HEK293 (cell line): ENCODE measurements around the gene DEF6.

Experiments
- GLI4 ChIP-seq: fragments of 450-650 bp; formaldehyde crosslinking; IDR thresholded peaks from 2 replicates; pipeline ENCODE4 v1.5.1; 2016; ENCODE audit warnings: missing biosample characterization, missing genetic modification characterization
- KLF10 ChIP-seq: fragments of 450-650 bp; IDR thresholded peaks from 2 replicates; pipeline ENCODE4 v1.5.1; 2018; ENCODE audit warnings: missing biosample characterization, mild to moderate bottlenecking, missing genetic modification characterization
- KLF7 ChIP-seq: fragments of 450-650 bp; formaldehyde crosslinking; IDR thresholded peaks from 2 replicates; pipeline ENCODE4 v1.5.1; 2016; ENCODE audit warnings: missing biosample characterization, missing genetic modification characterization, borderline replicate concordance
- OVOL3 ChIP-seq: fragments of 450-650 bp; formaldehyde crosslinking; IDR thresholded peaks from 2 replicates; pipeline ENCODE4 v1.5.1; 2016; ENCODE audit warnings: missing biosample characterization, missing genetic modification characterization
- REPIN1 ChIP-seq: fragments of 450-650 bp; formaldehyde crosslinking; IDR thresholded peaks from 2 replicates; pipeline ENCODE4 v1.5.1; 2017; ENCODE audit warnings: missing biosample characterization, missing genetic modification characterization, low read depth
- SCRT2 ChIP-seq: fragments of 450-650 bp; formaldehyde crosslinking; IDR thresholded peaks from 2 replicates; pipeline ENCODE4 v1.5.1; 2016; ENCODE audit warnings: missing biosample characterization, missing genetic modification characterization
- SETDB1 ChIP-seq: IDR thresholded peaks from one replicate; pipeline ENCODE4 v1.6.1; 2017; ENCODE audit warnings: mild to moderate bottlenecking, low read length, moderate library complexity, mixed read lengths; ENCODE audit not compliant: insufficient read length
- TCF7L2 ChIP-seq: IDR thresholded peaks from 2 replicates; pipeline ENCODE4 v1.6.1; 2011; ENCODE audit warnings: low read depth, mild to moderate bottlenecking, inconsistent platforms, low read length, moderate library complexity, borderline replicate concordance
- ZBTB7A ChIP-seq: fragments of 450-650 bp; formaldehyde crosslinking; IDR thresholded peaks from 2 replicates; pipeline ENCODE4 v1.5.1; 2016; ENCODE audit warnings: low read depth, missing biosample characterization, missing genetic modification characterization
- ZEB2 ChIP-seq: fragments of 450-650 bp; formaldehyde crosslinking; IDR thresholded peaks from 2 replicates; pipeline ENCODE4 v1.5.1; 2016; ENCODE audit warnings: missing biosample characterization, missing genetic modification characterization
- ZFP3 ChIP-seq: fragments of 450-650 bp; formaldehyde crosslinking; IDR thresholded peaks from 2 replicates; pipeline ENCODE4 v1.5.1; 2016; ENCODE audit warnings: low read depth, missing biosample characterization, missing genetic modification characterization
- ZFP37 ChIP-seq: fragments of 450-650 bp; formaldehyde crosslinking; IDR thresholded peaks from 2 replicates; pipeline ENCODE4 v1.5.1; 2016; ENCODE audit warnings: missing biosample characterization, missing genetic modification characterization
- ZFP41 ChIP-seq: fragments of 450-650 bp; formaldehyde crosslinking; IDR thresholded peaks from 2 replicates; pipeline ENCODE4 v1.5.1; 2016; ENCODE audit warnings: missing biosample characterization, missing genetic modification characterization, borderline replicate concordance
- ZNF146 ChIP-seq: fragments of 450-650 bp; formaldehyde crosslinking; IDR thresholded peaks from 2 replicates; pipeline ENCODE4 v1.5.1; 2016; ENCODE audit warnings: missing biosample characterization, missing genetic modification characterization
- ZNF19 ChIP-seq: fragments of 450-650 bp; formaldehyde crosslinking; IDR thresholded peaks from 2 replicates; pipeline ENCODE4; 2016; ENCODE audit warnings: missing biosample characterization, missing genetic modification characterization, low read depth
- ZNF202 ChIP-seq: fragments of 450-650 bp; formaldehyde crosslinking; IDR thresholded peaks from 2 replicates; pipeline ENCODE4 v1.5.1; 2016; ENCODE audit warnings: missing biosample characterization, missing genetic modification characterization, borderline replicate concordance
- ZNF214 ChIP-seq: fragments of 450-650 bp; formaldehyde crosslinking; IDR thresholded peaks from 2 replicates; pipeline ENCODE4 v1.5.1; 2017; ENCODE audit warnings: missing biosample characterization, mild to moderate bottlenecking, missing genetic modification characterization, borderline replicate concordance
- ZNF239 ChIP-seq: fragments of 450-650 bp; formaldehyde crosslinking; IDR thresholded peaks from 2 replicates; pipeline ENCODE4 v1.5.1; 2016; ENCODE audit warnings: missing biosample characterization, missing genetic modification characterization
- ZNF558 ChIP-seq: fragments of 450-650 bp; formaldehyde crosslinking; IDR thresholded peaks from 2 replicates; pipeline ENCODE4 v1.5.1; 2016; ENCODE audit warnings: missing biosample characterization, missing genetic modification characterization
- ZNF571 ChIP-seq: fragments of 450-650 bp; formaldehyde crosslinking; IDR thresholded peaks from 2 replicates; pipeline ENCODE4 v1.5.0; 2017; ENCODE audit warnings: missing biosample characterization, missing genetic modification characterization
- ZNF585B ChIP-seq: fragments of 450-650 bp; formaldehyde crosslinking; IDR thresholded peaks from 2 replicates; pipeline ENCODE4 v1.5.1; 2016; ENCODE audit warnings: missing biosample characterization, missing genetic modification characterization
- ZNF626 ChIP-seq: fragments of 450-650 bp; sonication (Bioruptor Pico); formaldehyde crosslinking; IDR thresholded peaks from 2 replicates; pipeline ENCODE4 v1.5.1; 2018; ENCODE audit warnings: missing biosample characterization, missing genetic modification characterization, inconsistent platforms
- ZNF664 ChIP-seq: fragments of 450-650 bp; formaldehyde crosslinking; IDR thresholded peaks from 2 replicates; pipeline ENCODE4 v1.5.1; 2016; ENCODE audit warnings: missing biosample characterization, missing genetic modification characterization
- ZNF670 ChIP-seq: fragments of 450-650 bp; formaldehyde crosslinking; IDR thresholded peaks from 2 replicates; pipeline ENCODE4 v1.5.1; 2016; ENCODE audit warnings: missing biosample characterization, missing genetic modification characterization, low read depth
- ZNF791 ChIP-seq: fragments of 450-650 bp; formaldehyde crosslinking; IDR thresholded peaks from 2 replicates; pipeline ENCODE4 v1.5.1; 2016; ENCODE audit warnings: missing biosample characterization, missing genetic modification characterization
- ZNF830 ChIP-seq: fragments of 450-650 bp; IDR thresholded peaks from 2 replicates; pipeline ENCODE4 v1.5.0; 2018; ENCODE audit warnings: missing biosample characterization, missing genetic modification characterization, low read depth, mild to moderate bottlenecking, moderate library complexity
- TF ChIP-seq, protein P1 (sequence below): fragments of 450-650 bp; formaldehyde crosslinking; IDR thresholded peaks from 2 replicates; pipeline ENCODE4 v1.5.1; 2016; ENCODE audit warnings: missing biosample characterization, missing genetic modification characterization
- TF ChIP-seq, protein P2 (sequence below): fragments of 450-650 bp; formaldehyde crosslinking; IDR thresholded peaks from 2 replicates; pipeline ENCODE4 v1.5.1; 2016; ENCODE audit warnings: missing biosample characterization, missing genetic modification characterization
- TF ChIP-seq, protein P3 (sequence below): fragments of 450-650 bp; formaldehyde crosslinking; IDR thresholded peaks from 2 replicates; pipeline ENCODE4 v1.5.1; 2016; ENCODE audit warnings: missing biosample characterization, missing genetic modification characterization
- TF ChIP-seq, protein P4 (sequence below): fragments of 450-650 bp; formaldehyde crosslinking; IDR thresholded peaks from 2 replicates; pipeline ENCODE4 v1.5.1; 2016; ENCODE audit warnings: missing biosample characterization, missing genetic modification characterization, borderline replicate concordance
- TF ChIP-seq, protein P5 (sequence below): fragments of 450-650 bp; formaldehyde crosslinking; IDR thresholded peaks from 2 replicates; pipeline ENCODE4 v1.5.1; 2016; ENCODE audit warnings: missing biosample characterization, missing genetic modification characterization

DEF6 gene

DNA sequence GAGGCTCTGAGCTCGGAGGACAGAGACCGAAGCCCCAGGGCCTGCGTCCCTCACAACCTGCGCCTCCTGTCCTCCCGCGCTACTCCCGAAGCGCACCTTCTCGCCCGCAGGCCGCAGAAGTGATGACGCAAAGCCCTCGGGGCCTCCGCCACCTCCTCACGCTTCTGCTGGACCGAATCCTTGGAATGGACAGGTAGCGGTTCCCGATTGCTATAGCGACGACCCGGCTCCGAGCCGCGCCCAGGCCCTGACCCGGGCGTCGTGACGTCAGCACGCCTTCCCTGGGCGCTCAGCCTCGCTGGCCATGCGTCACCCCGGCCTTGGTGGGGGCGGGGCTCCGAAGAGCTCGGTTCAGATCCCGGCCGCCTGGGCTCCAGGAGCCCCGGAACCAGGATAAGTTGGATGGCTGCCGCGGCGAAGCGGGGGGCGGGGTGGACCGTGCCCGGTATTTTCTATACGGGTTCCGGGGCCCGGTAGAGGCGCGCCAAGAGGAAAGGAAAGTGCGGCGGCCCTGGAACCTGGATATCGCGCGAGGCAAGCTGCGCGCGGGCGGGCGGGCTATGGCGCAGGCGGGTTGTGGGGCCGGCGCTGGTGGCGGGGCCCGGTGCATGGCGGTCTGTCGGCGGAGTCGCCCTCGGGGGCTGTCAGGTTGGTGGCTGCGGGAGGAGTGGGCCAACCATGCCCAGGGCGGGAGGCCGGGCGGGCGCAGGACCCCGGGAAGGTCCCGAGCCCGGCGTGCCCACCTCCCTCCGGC lies 38.2 kb upstream of the DEF6 start, which contains the start of gene ZNF76 (continued):
- TF ChIP-seq, protein P1, sequence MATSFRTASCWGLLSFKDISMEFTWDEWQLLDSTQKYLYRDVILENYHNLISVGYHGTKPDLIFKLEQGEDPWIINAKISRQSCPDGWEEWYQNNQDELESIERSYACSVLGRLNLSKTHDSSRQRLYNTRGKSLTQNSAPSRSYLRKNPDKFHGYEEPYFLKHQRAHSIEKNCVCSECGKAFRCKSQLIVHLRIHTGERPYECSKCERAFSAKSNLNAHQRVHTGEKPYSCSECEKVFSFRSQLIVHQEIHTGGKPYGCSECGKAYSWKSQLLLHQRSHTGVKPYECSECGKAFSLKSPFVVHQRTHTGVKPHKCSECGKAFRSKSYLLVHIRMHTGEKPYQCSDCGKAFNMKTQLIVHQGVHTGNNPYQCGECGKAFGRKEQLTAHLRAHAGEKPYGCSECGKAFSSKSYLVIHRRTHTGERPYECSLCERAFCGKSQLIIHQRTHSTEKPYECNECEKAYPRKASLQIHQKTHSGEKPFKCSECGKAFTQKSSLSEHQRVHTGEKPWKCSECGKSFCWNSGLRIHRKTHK (tag by site-specific recombination) = no peak
- TF ChIP-seq ZNF585B (tag by site-specific recombination) = no peak
- TF ChIP-seq, protein P2, sequence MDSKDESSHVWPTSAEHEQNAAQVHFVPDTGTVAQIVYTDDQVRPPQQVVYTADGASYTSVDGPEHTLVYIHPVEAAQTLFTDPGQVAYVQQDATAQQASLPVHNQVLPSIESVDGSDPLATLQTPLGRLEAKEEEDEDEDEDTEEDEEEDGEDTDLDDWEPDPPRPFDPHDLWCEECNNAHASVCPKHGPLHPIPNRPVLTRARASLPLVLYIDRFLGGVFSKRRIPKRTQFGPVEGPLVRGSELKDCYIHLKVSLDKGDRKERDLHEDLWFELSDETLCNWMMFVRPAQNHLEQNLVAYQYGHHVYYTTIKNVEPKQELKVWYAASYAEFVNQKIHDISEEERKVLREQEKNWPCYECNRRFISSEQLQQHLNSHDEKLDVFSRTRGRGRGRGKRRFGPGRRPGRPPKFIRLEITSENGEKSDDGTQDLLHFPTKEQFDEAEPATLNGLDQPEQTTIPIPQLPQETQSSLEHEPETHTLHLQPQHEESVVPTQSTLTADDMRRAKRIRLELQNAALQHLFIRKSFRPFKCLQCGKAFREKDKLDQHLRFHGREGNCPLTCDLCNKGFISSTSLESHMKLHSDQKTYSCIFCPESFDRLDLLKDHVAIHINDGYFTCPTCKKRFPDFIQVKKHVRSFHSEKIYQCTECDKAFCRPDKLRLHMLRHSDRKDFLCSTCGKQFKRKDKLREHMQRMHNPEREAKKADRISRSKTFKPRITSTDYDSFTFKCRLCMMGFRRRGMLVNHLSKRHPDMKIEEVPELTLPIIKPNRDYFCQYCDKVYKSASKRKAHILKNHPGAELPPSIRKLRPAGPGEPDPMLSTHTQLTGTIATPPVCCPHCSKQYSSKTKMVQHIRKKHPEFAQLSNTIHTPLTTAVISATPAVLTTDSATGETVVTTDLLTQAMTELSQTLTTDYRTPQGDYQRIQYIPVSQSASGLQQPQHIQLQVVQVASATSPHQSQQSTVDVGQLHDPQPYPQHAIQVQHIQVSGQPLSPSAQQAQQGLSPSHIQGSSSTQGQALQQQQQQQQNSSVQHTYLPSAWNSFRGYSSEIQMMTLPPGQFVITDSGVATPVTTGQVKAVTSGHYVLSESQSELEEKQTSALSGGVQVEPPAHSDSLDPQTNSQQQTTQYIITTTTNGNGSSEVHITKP (tag by site-specific recombination) = peak; percentile 73
- no peak for TF ChIP-seq ZNF202
- peak; percentile 19 for TF ChIP-seq ZFP37 (tag by site-specific recombination)
- no peak for TF ChIP-seq ZNF791
- TF ChIP-seq REPIN1 (tag by site-specific recombination) = 0 out of 2 replicates have a peak, but pooled peaks have one; percentile 53
- peak; percentile 95 for TF ChIP-seq KLF10 (tag by site-specific recombination)
- no peak for TF ChIP-seq ZNF239 (tag by site-specific recombination)
- TF ChIP-seq, protein P3, sequence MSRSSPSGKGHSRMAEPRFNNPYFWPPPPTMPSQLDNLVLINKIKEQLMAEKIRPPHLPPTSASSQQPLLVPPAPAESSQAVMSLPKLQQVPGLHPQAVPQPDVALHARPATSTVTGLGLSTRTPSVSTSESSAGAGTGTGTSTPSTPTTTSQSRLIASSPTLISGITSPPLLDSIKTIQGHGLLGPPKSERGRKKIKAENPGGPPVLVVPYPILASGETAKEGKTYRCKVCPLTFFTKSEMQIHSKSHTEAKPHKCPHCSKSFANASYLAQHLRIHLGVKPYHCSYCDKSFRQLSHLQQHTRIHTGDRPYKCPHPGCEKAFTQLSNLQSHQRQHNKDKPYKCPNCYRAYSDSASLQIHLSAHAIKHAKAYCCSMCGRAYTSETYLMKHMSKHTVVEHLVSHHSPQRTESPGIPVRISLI = no peak
- no peak for TF ChIP-seq ZNF830 (tag by site-specific recombination)
- no peak for TF ChIP-seq ZNF19
- TF ChIP-seq, protein P4, sequence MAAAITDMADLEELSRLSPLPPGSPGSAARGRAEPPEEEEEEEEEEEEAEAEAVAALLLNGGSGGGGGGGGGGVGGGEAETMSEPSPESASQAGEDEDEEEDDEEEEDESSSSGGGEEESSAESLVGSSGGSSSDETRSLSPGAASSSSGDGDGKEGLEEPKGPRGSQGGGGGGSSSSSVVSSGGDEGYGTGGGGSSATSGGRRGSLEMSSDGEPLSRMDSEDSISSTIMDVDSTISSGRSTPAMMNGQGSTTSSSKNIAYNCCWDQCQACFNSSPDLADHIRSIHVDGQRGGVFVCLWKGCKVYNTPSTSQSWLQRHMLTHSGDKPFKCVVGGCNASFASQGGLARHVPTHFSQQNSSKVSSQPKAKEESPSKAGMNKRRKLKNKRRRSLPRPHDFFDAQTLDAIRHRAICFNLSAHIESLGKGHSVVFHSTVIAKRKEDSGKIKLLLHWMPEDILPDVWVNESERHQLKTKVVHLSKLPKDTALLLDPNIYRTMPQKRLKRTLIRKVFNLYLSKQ = no peak
- no peak for TF ChIP-seq TCF7L2
- no peak for TF ChIP-seq ZNF670 (tag by site-specific recombination)
- no peak for TF ChIP-seq ZNF214 (tag by site-specific recombination)
- no peak for TF ChIP-seq ZNF664 (tag by site-specific recombination)
- no peak for TF ChIP-seq ZNF571 (tag by site-specific recombination)
- TF ChIP-seq ZEB2 = peak; percentile 99
- peak; percentile 92 for TF ChIP-seq KLF7
- TF ChIP-seq ZNF558 = peak; percentile 56; the same call in 1 of the 2 replicates
- TF ChIP-seq SCRT2 (tag by site-specific recombination) = no peak
- peak; percentile 39; the same call in 1 of the 2 replicates for TF ChIP-seq OVOL3 (tag by site-specific recombination)
- no peak; the same call in 1 of the 2 replicates for TF ChIP-seq ZNF626 (tag by site-specific recombination)
- TF ChIP-seq, protein P5, sequence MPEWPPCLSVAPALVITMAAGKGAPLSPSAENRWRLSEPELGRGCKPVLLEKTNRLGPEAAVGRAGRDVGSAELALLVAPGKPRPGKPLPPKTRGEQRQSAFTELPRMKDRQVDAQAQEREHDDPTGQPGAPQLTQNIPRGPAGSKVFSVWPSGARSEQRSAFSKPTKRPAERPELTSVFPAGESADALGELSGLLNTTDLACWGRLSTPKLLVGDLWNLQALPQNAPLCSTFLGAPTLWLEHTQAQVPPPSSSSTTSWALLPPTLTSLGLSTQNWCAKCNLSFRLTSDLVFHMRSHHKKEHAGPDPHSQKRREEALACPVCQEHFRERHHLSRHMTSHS (tag by site-specific recombination) = no peak
- TF ChIP-seq ZFP41 (tag by site-specific recombination) = no peak
- TF ChIP-seq SETDB1 = no peak
- TF ChIP-seq ZFP3 (tag by site-specific recombination) = no peak
- TF ChIP-seq GLI4 (tag by site-specific recombination) = 0 out of 2 replicates have a peak, but pooled peaks have one; percentile 11
- peak; percentile 88 for TF ChIP-seq ZBTB7A (tag by site-specific recombination)
- TF ChIP-seq ZNF146 (tag by site-specific recombination) = peak; percentile 37
